ENCODE results near the gene CAV1. TPM values are rescaled to one million over a fixed set of nuclear protein-coding genes. Genes with fewer than 3 reads are reported as not detected.

Gene CAV1
- total RNA-seq, 4 donors from 2014 or later, result 52.2 to 73.8 (median 62.2) TPM

GRCh38 chr7:116527521-116527920 lies 2.7 kb downstream of the CAV1 start:
- Histone ChIP-seq H3K4me1 (peaks cover 0 to 32% (median 19%) of the 10 kb centered on the region in 4 donors), H3K36me3 (no peaks in the 10 kb centered on the region), H3K27ac (peak overlapping the region; percentile 81 to 92 (median 90)), H3K4me3 (peak overlapping the region in 3 of 4 donors; percentile 49 to 65 (median 60)), H3K9me3 (no peaks in the 10 kb centered on the region), H3K27me3 (peaks cover 48% of the 10 kb centered on the region)
- DNase-seq, result no peak
- TF ChIP-seq CTCF (IDR thresholded peaks at IDR 0.05) (no peak), POLR2A (IDR thresholded peaks at IDR 0.05) (no peak)
- intact Hi-C loops (cut with DNase I; ENCODE audit: low total_unique reads) (loop anchor here (10.0 kb wide), 3 partner anchors 57 to 263 kb away; no protein-coding TSS in a partner anchor), in situ Hi-C loops (cut with MboI; ENCODE audit: low pct_ligation_motif_present in 1 of 4, low pct_unique_long_range_greater_than_20kb in 1 of 4, low sequenced_read_pairs in 3 of 4) (loop anchor here in 1 of 4 donors (10.0 kb wide), 1 partner anchor 263 kb away; no protein-coding TSS in a partner anchor)
- 48 to 52% methylated on average over 3 of the region's 3 CpGs for WGBS, 2 donors (ENCODE audit: low coverage in 1 of 2)

DNA sequence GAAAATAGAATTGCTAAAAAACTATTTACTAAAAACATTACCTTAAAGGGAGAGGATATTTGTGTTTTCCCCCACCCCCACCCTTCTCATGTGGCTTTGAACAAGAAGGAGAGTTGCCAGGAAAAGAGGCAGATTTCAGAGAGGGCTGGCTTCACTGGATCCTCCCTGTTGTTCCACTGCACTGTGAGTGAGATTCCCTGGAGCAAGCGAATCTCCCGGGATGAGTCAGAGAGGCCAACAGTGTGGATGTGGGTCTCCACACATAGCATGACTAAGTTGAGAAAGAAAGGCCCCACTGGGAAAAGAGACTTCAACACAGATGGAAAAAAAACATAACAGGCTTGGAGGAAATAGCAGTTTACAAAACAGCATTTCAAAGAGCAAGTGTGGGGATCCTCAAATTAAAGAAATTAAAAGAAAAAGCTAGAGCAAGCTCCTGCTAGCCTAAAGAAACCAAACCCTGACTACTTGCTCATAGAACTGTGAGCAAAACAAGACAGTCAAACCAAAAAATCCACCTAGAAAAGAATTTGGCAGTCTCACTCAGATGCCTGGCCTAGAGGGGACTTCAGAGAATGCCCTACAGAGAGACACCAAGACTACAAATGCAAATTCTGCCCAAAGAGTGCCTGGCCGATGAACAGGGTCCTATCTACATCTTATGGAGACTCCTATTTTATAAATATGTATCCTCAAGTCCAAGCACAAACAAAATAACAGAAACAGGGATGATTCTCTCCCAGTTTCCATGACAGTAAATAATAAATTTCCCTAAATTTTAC lies 3.4 kb downstream of the CAV1 start:
- Histone ChIP-seq H3K4me3 (peak overlapping the region in 3 of 4 donors; percentile 49 to 65 (median 60)), H3K27ac (peak overlapping the region; percentile 81 to 92 (median 90)), H3K36me3 (no peaks in the 10 kb centered on the region), H3K9me3 (no peaks in the 10 kb centered on the region), H3K27me3 (peaks cover 45% of the 10 kb centered on the region), H3K4me1 (peaks cover 0 to 32% (median 19%) of the 10 kb centered on the region in 4 donors)
- TF ChIP-seq POLR2AphosphoS5 (IDR thresholded peaks at IDR 0.05) (peak in 2 of 3 donors; percentile 25 to 53), POLR2A (IDR thresholded peaks at IDR 0.05) (no peak)
- WGBS, 2 donors (ENCODE audit: low coverage in 1 of 2), result 39 to 53% methylated on average over 3 of the region's 3 CpGs
- in situ Hi-C loops (cut with MboI; ENCODE audit: low pct_ligation_motif_present in 1 of 4, low pct_unique_long_range_greater_than_20kb in 1 of 4, low sequenced_read_pairs in 3 of 4), result loop anchor here in 1 of 4 donors (10.0 kb wide), 1 partner anchor 263 kb away; no protein-coding TSS in a partner anchor
- intact Hi-C loops (cut with DNase I; ENCODE audit: low total_unique reads), result loop anchor here (10.0 kb wide), 3 partner anchors 57 to 263 kb away; no protein-coding TSS in a partner anchor
- DNase-seq, result peak; percentile 27

- in situ Hi-C loops (cut with MboI; ENCODE audit: low pct_ligation_motif_present in 1 of 4, low pct_unique_long_range_greater_than_20kb in 1 of 4, low sequenced_read_pairs in 3 of 4) (loop anchor here in 1 of 4 donors (10.0 kb wide), 1 partner anchor 264 kb away; no protein-coding TSS in a partner anchor), intact Hi-C loops (cut with DNase I; ENCODE audit: low total_unique reads) (loop anchor here (10.0 kb wide), 3 partner anchors 56 to 264 kb away; no protein-coding TSS in a partner anchor)
- WGBS, 2 donors (ENCODE audit: low coverage in 1 of 2), result 50% methylated on average over 1 of the region's 1 CpG
- Histone ChIP-seq H3K4me3 (peak overlapping the region in 1 of 4 donors; percentile 65), H3K4me1 (peaks cover 0 to 28% (median 19%) of the 10 kb centered on the region in 4 donors), H3K9me3 (no peaks in the 10 kb centered on the region), H3K27ac (peak overlapping the region in 3 of 4 donors; percentile 88 to 92 (median 91)), H3K36me3 (no peaks in the 10 kb centered on the region), H3K27me3 (peaks cover 35% of the 10 kb centered on the region)
- no peak for DNase-seq
- TF ChIP-seq POLR2AphosphoS5 (IDR thresholded peaks at IDR 0.05) (no peak), EP300 (IDR thresholded peaks at IDR 0.05; ENCODE audit: low read depth) (no peak), POLR2A (IDR thresholded peaks at IDR 0.05) (no peak), CTCF (IDR thresholded peaks at IDR 0.05) (no peak)
Measured at GRCh38 chr7:116529250-116529649, 4.4 kb downstream of the CAV1 start.

DNA sequence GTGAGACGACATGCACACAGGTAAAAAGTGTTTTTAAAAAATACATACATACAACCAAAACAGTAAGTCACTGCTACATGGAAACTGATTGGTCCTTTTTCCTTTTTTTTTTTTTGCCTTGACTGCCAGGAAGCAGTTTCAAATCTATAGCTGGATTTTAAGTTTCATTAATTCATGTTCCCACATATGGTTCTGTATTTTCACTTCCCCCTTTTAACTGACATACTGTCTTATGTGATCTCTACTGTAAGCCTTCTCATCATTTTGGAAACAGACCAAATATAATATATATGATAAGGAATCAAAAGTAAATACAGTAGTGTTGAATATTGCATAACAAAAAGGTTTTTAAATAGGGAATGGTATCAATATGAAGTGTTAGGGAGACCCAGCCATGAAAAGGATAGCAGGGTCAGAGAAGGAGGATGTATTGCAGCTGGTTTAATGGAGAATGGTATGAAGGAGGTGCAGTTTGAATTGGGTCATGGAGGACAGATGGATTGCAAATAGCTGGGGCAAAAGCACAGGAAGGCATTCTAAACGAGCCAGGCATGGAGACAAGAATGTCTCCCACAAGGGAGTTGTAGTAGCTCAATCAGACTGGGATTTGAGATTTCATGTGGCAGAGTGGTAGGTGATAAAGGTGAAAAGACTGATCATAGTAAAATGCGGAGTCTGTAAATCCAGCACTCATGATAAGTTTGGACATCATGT lies 5.4 kb downstream of the CAV1 start:
- H3K27ac ChIP-seq, result peak overlapping the region in 3 of 4 donors; percentile 19 to 44 (median 39)
- H3K27me3 ChIP-seq, result peaks cover 24% of the 10 kb centered on the region
- intact Hi-C loops (cut with DNase I; ENCODE audit: low total_unique reads), result no loop called here
- H3K36me3 ChIP-seq, result no peaks in the 10 kb centered on the region
- H3K9me3 ChIP-seq, result no peaks in the 10 kb centered on the region
- no peak for DNase-seq
- in situ Hi-C loops (cut with MboI; ENCODE audit: low pct_ligation_motif_present in 1 of 4, low pct_unique_long_range_greater_than_20kb in 1 of 4, low sequenced_read_pairs in 3 of 4), result no loop called here
- no peak overlapping the region for H3K4me3 ChIP-seq
- WGBS, 2 donors (ENCODE audit: low coverage in 1 of 2), result 59 to 61% methylated on average over 3 of the region's 3 CpGs
- peaks cover 0 to 18% (median 13%) of the 10 kb centered on the region in 4 donors for H3K4me1 ChIP-seq
- TF ChIP-seq POLR2A (IDR thresholded peaks at IDR 0.05), result no peak
- TF ChIP-seq POLR2AphosphoS5 (IDR thresholded peaks at IDR 0.05), result no peak
- no peak for TF ChIP-seq EP300 (IDR thresholded peaks at IDR 0.05; ENCODE audit: low read depth)
- no peak for TF ChIP-seq CTCF (IDR thresholded peaks at IDR 0.05)
